CD14-positive monocyte (primary cell): ENCODE measurements around the gene PKDCC. TPM values are rescaled to one million over a fixed set of nuclear protein-coding genes. Genes with fewer than 3 reads are reported as not detected.

Experiments used
- DNase-seq, 3 donors: peaks; one replicate each; pipeline ENCODE4 v3.0.0-alpha.2; 2011 to 2022
- H2AFZ ChIP-seq: 2 replicates; pipeline ENCODE4 v1.6.0; 2012; ENCODE audit warnings: mild to moderate bottlenecking, low read depth, low read length, inconsistent platforms; ENCODE audit not compliant: insufficient read depth, poor library complexity, severe bottlenecking
- H3K27ac ChIP-seq, 2 donors: 1 replicate in 1 of 2; 2 replicates in 1 of 2; pipeline ENCODE4 v1.5.1; 2012 to 2013; ENCODE audit warnings: low read length in 2 of 2, control low read depth in 1 of 2, inconsistent platforms in 1 of 2, low read depth in 1 of 2, mild to moderate bottlenecking in 1 of 2
- H3K27me3 ChIP-seq, 2 donors: one replicate each; pipeline versions ENCODE4 v1.6.0 to v1.6.1; 2011 to 2013; ENCODE audit warnings: low read length in 2 of 2; ENCODE audit not compliant: control insufficient read depth in 2 of 2, insufficient read depth in 2 of 2
- H3K36me3 ChIP-seq, 2 donors: replicated peaks in 1 of 2; 1 replicate in 1 of 2; 2 replicates in 1 of 2; pipeline versions ENCODE4 v1.5.1 to v1.6.1; 2012 to 2013; ENCODE audit warnings: low read length in 2 of 2, control low read depth in 1 of 2, inconsistent platforms in 1 of 2, mild to moderate bottlenecking in 1 of 2; ENCODE audit not compliant: insufficient read depth in 2 of 2, control insufficient read depth in 1 of 2
- H3K4me1 ChIP-seq, 2 donors: 1 replicate in 1 of 2; 2 replicates in 1 of 2; pipeline versions ENCODE4 v1.5.1 to v1.6.1; 2012 to 2013; ENCODE audit warnings: low read length in 2 of 2, control low read depth in 1 of 2, inconsistent platforms in 1 of 2, mild to moderate bottlenecking in 1 of 2, moderate library complexity in 1 of 2; ENCODE audit not compliant: insufficient read depth in 2 of 2, control insufficient read depth in 1 of 2
- H3K4me2 ChIP-seq: replicated peaks from 2 replicates; pipeline ENCODE3; 2012; ENCODE audit warnings: low read length, moderate library complexity, mild to moderate bottlenecking; ENCODE audit not compliant: poor library complexity, severe bottlenecking; ENCODE audit errors: extremely low read depth
- H3K4me3 ChIP-seq, 3 experiments: fragments of 200-600 bp in 1 of 3; sonication (generic) in 1 of 3; replicated peaks in 1 of 3; 1 replicate in 2 of 3; 2 replicates in 1 of 3; pipeline ENCODE4 v1.5.1; 2011 to 2013; ENCODE audit warnings: low read length in 3 of 3, mild to moderate bottlenecking in 3 of 3, control low read depth in 2 of 3, low read depth in 2 of 3, inconsistent platforms in 1 of 3, moderate library complexity in 1 of 3
- H3K79me2 ChIP-seq: 2 replicates; pipeline ENCODE4 v1.6.0; 2012; ENCODE audit warnings: mild to moderate bottlenecking, control low read depth, inconsistent platforms, low read length, moderate library complexity; ENCODE audit not compliant: insufficient read depth
- H3K9ac ChIP-seq: 2 replicates; pipeline ENCODE4 v1.6.0; 2017; ENCODE audit warnings: low read length, mild to moderate bottlenecking; ENCODE audit not compliant: insufficient read depth, poor library complexity, severe bottlenecking
- H3K9me3 ChIP-seq, 2 donors: replicated peaks in 1 of 2; 1 replicate in 1 of 2; 2 replicates in 1 of 2; pipeline versions ENCODE4 v1.5.1 to v1.6.1; 2012 to 2013; ENCODE audit warnings: low read length in 2 of 2, control low read depth in 1 of 2; ENCODE audit not compliant: control insufficient read depth in 1 of 2, insufficient read depth in 1 of 2
- H4K20me1 ChIP-seq: 2 replicates; pipeline ENCODE4 v1.6.0; 2012; ENCODE audit warnings: mild to moderate bottlenecking, low read length, control low read depth, moderate library complexity; ENCODE audit not compliant: insufficient read depth
- H3K27ac Mint-ChIP-seq, 7 donors: one replicate each; pipeline ENCODE4 v1.8.0; 2020; ENCODE audit warnings: mild to moderate bottlenecking in 7 of 7, mixed read lengths in 7 of 7, moderate library complexity in 6 of 7, inconsistent platforms in 2 of 7
- H3K27me3 Mint-ChIP-seq, 3 donors: one replicate each; pipeline ENCODE4 v1.8.0; 2021 to 2022; ENCODE audit warnings: low read depth in 3 of 3, mild to moderate bottlenecking in 3 of 3, mixed read lengths in 3 of 3, moderate library complexity in 3 of 3, inconsistent platforms in 1 of 3
- H3K36me3 Mint-ChIP-seq, 2 donors: one replicate each; pipeline ENCODE4 v1.8.0; 2020; ENCODE audit warnings: mixed read lengths in 2 of 2, inconsistent platforms in 1 of 2, mild to moderate bottlenecking in 1 of 2
- H3K4me1 Mint-ChIP-seq: one replicate; pipeline ENCODE4 v1.8.0; 2020; ENCODE audit warnings: mild to moderate bottlenecking, mixed read lengths
- H3K4me3 Mint-ChIP-seq, 2 donors: one replicate each; pipeline ENCODE4 v1.8.0; 2020; ENCODE audit warnings: mild to moderate bottlenecking in 2 of 2, mixed read lengths in 2 of 2, moderate library complexity in 1 of 2
- H3K9me3 Mint-ChIP-seq, 7 donors: one replicate each; pipeline ENCODE4 v1.8.0; 2020 to 2022; ENCODE audit warnings: mixed read lengths in 7 of 7, mild to moderate bottlenecking in 6 of 7, moderate library complexity in 6 of 7, inconsistent platforms in 2 of 7
- CTCF ChIP-seq: fragments of 200-600 bp; IDR thresholded peaks from one replicate; pipeline ENCODE4 v1.8.0; 2022; ENCODE audit warnings: antibody characterized with exemption, mild to moderate bottlenecking
- WGBS: methylation state at CpG from one replicate; pipeline ENCODE4 v1.1.5; 2013; ENCODE audit warnings: missing lambda C conversion rate; ENCODE audit not compliant: insufficient coverage; 5-methylcytosine and 5-hydroxymethylcytosine counted together
- intact Hi-C, 2 donors: fragments of 100-400 bp; cut with micrococcal nuclease; formaldehyde crosslinking; loops; one replicate each; pipeline versions ENCODE4 v1.15.0 to v1.15.1; 2023
- polyA plus RNA-seq, 3 donors: library from polyadenylated mRNA; depleted of rRNA in 1 of 3; unstranded in 2 of 3; stranded (reverse) in 1 of 3; fragments of 300-500 nt in 2 of 3; fragments of >200 nt in 1 of 3; fragmentation: Illumina TruSeq in 2 of 3; gene quantifications; 1 replicate in 2 of 3; 2 replicates in 1 of 3; pipeline ENCODE4 v1.2.3, GENCODE V29; 2012 to 2021

The PKDCC gene
- polyA plus RNA-seq, 3 donors = not detected

GRCh38 chr2:42101206-42102023 is 53.6 kb downstream of the PKDCC start:
- Mint-ChIP-seq H3K4me1 (peaks cover 54% of the 10 kb centered on the region), H3K27ac (peak overlapping the region in 6 of 7 donors; percentile 82 to 96 (median 92)), H3K9me3 (peaks cover 4 to 8% (median 6%) of the 10 kb centered on the region in 7 donors), H3K27me3 (peaks cover 0 to 5% (median 0%) of the 10 kb centered on the region in 3 donors), H3K4me3 (peak overlapping the region; percentile 77 to 84), H3K36me3 (peaks cover 7 to 14% of the 10 kb centered on the region in 2 donors)
- Histone ChIP-seq H3K36me3 (no peaks in the 10 kb centered on the region), H3K4me2 (peak overlapping the region; percentile 75), H3K9me3 (peaks cover 0 to 7% of the 10 kb centered on the region in 2 donors), H3K9ac (peak overlapping the region; percentile 59), H3K79me2 (no peaks in the 10 kb centered on the region), H3K4me1 (peaks cover 97 to 100% of the 10 kb centered on the region in 2 donors), H3K27ac (peak overlapping the region; percentile 51 to 82), H2AFZ (peak overlapping the region; percentile 65), H4K20me1 (no peaks in the 10 kb centered on the region), H3K4me3 (peak overlapping the region in 2 of 3 experiments; percentile 12 to 67), H3K27me3 (no peaks in the 10 kb centered on the region)
- DNase-seq = peak in 2 of 3 donors; percentile 43 to 60
- no peak for TF ChIP-seq CTCF
- intact Hi-C loops = no loop called here
- 7% methylated on average over 71 of the region's 77 CpGs for WGBS

GRCh38 chr2:42102024-42102590 is 54.3 kb downstream of the PKDCC start:
- Mint-ChIP-seq H3K9me3 (peaks cover 4 to 8% (median 6%) of the 10 kb centered on the region in 7 donors), H3K27ac (peak overlapping the region in 6 of 7 donors; percentile 82 to 96 (median 92)), H3K4me3 (peak overlapping the region; percentile 77 to 84), H3K4me1 (peaks cover 48% of the 10 kb centered on the region), H3K27me3 (peaks cover 0 to 5% (median 0%) of the 10 kb centered on the region in 3 donors), H3K36me3 (peaks cover 7 to 14% of the 10 kb centered on the region in 2 donors)
- H3K9me3 ChIP-seq = peaks cover 0 to 7% of the 10 kb centered on the region in 2 donors
- H3K27ac ChIP-seq = peak overlapping the region; percentile 51 to 82
- intact Hi-C loops = no loop called here
- peak; percentile 74 to 88 (median 84) for DNase-seq
- WGBS = under 1% methylated on average over 25 of the region's 33 CpGs
- peaks cover 97 to 100% of the 10 kb centered on the region in 2 donors for H3K4me1 ChIP-seq
- H3K36me3 ChIP-seq = no peaks in the 10 kb centered on the region
- peak overlapping the region; percentile 65 for H2AFZ ChIP-seq
- no peaks in the 10 kb centered on the region for H4K20me1 ChIP-seq
- H3K9ac ChIP-seq = peak overlapping the region; percentile 59
- H3K4me2 ChIP-seq = peak overlapping the region; percentile 75
- no peaks in the 10 kb centered on the region for H3K79me2 ChIP-seq
- no peaks in the 10 kb centered on the region for H3K27me3 ChIP-seq
- TF ChIP-seq CTCF = no peak
- peak overlapping the region; percentile 7 to 67 (median 12) for H3K4me3 ChIP-seq
